ENCODE results near the gene HSBP1L1. TPM values are rescaled to one million over a fixed set of nuclear protein-coding genes. Genes with fewer than 3 reads are reported as not detected.
"Not testable (repeated sequence)": the region's sequence is repeated elsewhere in the genome, so short reads cannot be mapped to it uniquely, and the experiment has no call there.

Gene HSBP1L1
- total and polyA plus RNA-seq, 7 experiments from 2014 or later = 13.7 to 44.9 (median 32.4) TPM

DNA sequence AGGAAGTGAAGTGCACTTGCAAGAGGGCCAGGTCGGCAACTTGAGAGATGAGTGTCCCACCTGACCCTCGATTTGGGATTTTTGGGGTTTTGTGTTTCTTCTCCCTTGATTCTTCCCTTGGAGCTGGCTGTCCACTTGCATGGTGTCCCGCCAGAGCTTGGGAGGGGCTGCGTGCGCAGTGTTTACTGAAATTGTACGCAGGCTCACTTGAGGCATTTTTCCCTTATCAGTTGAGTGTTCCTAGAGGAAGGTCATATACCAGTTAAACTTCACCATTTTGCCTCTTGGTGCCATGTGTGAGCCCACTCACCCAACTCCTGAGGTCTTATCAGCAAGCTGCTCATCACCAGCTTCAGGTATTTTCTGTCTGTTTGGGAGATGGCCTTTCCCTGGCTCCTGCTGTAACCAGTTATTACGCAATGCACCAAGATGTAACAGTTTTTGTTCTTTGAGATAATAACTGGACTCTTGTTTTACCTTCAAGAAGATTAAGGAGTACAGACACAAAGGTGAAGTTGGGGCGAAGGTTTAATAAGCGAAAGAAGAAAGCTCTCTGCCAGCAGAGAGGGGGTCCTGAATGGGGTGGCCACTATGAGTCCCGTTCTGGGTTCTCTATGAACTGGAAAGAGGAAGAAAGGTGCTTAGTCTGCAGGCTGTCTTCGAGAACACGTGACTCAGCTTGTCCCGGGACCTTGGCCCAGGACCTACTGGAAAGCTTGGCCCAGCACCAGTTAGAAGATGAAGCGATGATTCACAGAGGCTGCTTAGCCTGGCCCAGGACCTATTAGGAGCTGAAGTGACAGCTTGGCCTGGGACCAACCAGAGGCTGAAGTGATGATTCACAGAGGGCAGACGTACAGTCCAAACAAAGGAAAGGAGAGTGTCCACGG lies 45.5 kb downstream of the HSBP1L1 start:
- H3K9me3 Mint-ChIP-seq = peaks cover 0 to 83% (median 27%) of the 10 kb centered on the region in 11 donors
- no peaks in the 10 kb centered on the region for H3K27me3 Mint-ChIP-seq
- H3K36me3 ChIP-seq (ENCODE audit: control insufficient read depth in 2 of 3, insufficient read depth in 3 of 3, low read length in 3 of 3) = no peaks in the 10 kb centered on the region
- ATAC-seq = no peak
- POLR2A ChIA-PET = no interaction called here
- no peak overlapping the region for H3K27ac Mint-ChIP-seq
- H3K27me3 ChIP-seq (ENCODE audit: control insufficient read depth in 2 of 2, insufficient read depth in 2 of 2, low read length in 2 of 2) = no peaks in the 10 kb centered on the region
- H3K4me1 ChIP-seq (ENCODE audit: control insufficient read depth in 2 of 2, insufficient read depth in 2 of 2, low read length in 2 of 2) = no peaks in the 10 kb centered on the region
- intact Hi-C loops (cut with micrococcal nuclease) = no loop called here
- CTCF ChIA-PET = no interaction called here
- no peak overlapping the region for H3K4me3 Mint-ChIP-seq
- no peak overlapping the region for H3K27ac ChIP-seq (ENCODE audit: low read depth, low read length)
- DNase-seq = no peak
- H3K9me3 ChIP-seq (ENCODE audit: control insufficient read depth in 2 of 3, low read length in 3 of 3) = peaks cover 0 to 14% (median 0%) of the 10 kb centered on the region in 3 experiments
- H3K36me3 Mint-ChIP-seq = peaks cover 0 to 53% (median 36%) of the 10 kb centered on the region in 5 donors
- no peaks in the 10 kb centered on the region for H3K4me1 Mint-ChIP-seq
- H3K4me3 ChIP-seq (ENCODE audit: low read length) = no peak overlapping the region

GRCh38 chr18:80010551-80010906 lies 46.1 kb downstream of the HSBP1L1 start:
- DNase-seq (no peak), ATAC-seq (no peak)
- Histone ChIP-seq H3K4me3 (ENCODE audit: low read length) (no peak overlapping the region), H3K36me3 (ENCODE audit: control insufficient read depth in 2 of 3, insufficient read depth in 3 of 3, low read length in 3 of 3) (no peaks in the 10 kb centered on the region), H3K4me1 (ENCODE audit: control insufficient read depth in 2 of 2, insufficient read depth in 2 of 2, low read length in 2 of 2) (no peaks in the 10 kb centered on the region), H3K9me3 (ENCODE audit: control insufficient read depth in 2 of 3, low read length in 3 of 3) (peaks cover 0 to 14% (median 0%) of the 10 kb centered on the region in 3 experiments), H3K27ac (ENCODE audit: low read depth, low read length) (no peak overlapping the region), H3K27me3 (ENCODE audit: control insufficient read depth in 2 of 2, insufficient read depth in 2 of 2, low read length in 2 of 2) (no peaks in the 10 kb centered on the region)
- H3K4me1 Mint-ChIP-seq = no peaks in the 10 kb centered on the region
- intact Hi-C loops (cut with micrococcal nuclease) = no loop called here
- ChIA-PET POLR2A (no interaction called here), CTCF (no interaction called here)
- no peaks in the 10 kb centered on the region for H3K27me3 Mint-ChIP-seq
- peaks cover 0 to 85% (median 27%) of the 10 kb centered on the region in 11 donors for H3K9me3 Mint-ChIP-seq
- H3K4me3 Mint-ChIP-seq = no peak overlapping the region
- peaks cover 0 to 53% (median 36%) of the 10 kb centered on the region in 5 donors for H3K36me3 Mint-ChIP-seq
- no peak overlapping the region for H3K27ac Mint-ChIP-seq

DNA sequence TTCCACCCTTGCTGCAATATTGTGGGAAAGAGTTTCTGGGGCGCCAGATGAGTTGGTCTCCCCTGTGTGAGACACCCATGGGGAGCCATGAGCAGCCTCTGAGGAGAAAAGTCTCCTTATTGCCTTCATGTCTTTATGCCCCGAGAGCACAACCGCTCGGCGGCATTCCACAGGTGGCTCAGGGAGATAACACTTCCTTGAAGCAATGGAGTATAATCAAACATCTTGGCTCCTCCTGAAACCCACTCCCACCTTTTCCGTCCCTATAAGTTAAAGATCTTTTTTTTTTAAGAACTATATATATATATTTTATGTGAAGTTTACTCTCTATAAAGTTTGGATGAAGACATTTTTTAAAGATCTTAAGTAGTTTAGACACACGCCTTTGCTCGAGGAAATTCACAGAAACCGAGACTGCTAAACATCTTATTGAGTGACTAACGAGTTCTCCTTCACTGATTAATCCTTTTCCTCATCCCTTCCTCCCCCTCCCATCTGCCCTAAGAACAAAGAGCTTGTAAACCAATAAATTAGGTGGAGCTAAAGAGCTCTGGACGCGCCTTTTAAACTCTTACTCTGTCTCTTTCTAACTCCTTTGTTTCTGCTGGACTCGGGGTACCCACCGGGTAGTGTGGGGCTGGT lies 47.2 kb downstream of the HSBP1L1 start:
- Mint-ChIP-seq H3K36me3 (peaks cover 0 to 53% (median 36%) of the 10 kb centered on the region in 5 donors), H3K9me3 (peaks cover 0 to 80% (median 24%) of the 10 kb centered on the region in 11 donors)
- H3K27ac Mint-ChIP-seq; POLR2A ChIA-PET; DNase-seq; H3K4me3 ChIP-seq (ENCODE audit: low read length); ATAC-seq; H3K27ac ChIP-seq (ENCODE audit: low read depth, low read length); H3K27me3 ChIP-seq (ENCODE audit: control insufficient read depth in 2 of 2, insufficient read depth in 2 of 2, low read length in 2 of 2); H3K4me1 ChIP-seq (ENCODE audit: control insufficient read depth in 2 of 2, insufficient read depth in 2 of 2, low read length in 2 of 2); H3K4me3 Mint-ChIP-seq; intact Hi-C loops (cut with micrococcal nuclease); H3K27me3 Mint-ChIP-seq; H3K36me3 ChIP-seq (ENCODE audit: control insufficient read depth in 2 of 3, insufficient read depth in 3 of 3, low read length in 3 of 3); CTCF ChIA-PET; H3K4me1 Mint-ChIP-seq: not testable (repeated sequence)
- peaks cover 0 to 14% (median 0%) of the 10 kb centered on the region in 3 experiments for H3K9me3 ChIP-seq (ENCODE audit: control insufficient read depth in 2 of 3, low read length in 3 of 3)

DNA sequence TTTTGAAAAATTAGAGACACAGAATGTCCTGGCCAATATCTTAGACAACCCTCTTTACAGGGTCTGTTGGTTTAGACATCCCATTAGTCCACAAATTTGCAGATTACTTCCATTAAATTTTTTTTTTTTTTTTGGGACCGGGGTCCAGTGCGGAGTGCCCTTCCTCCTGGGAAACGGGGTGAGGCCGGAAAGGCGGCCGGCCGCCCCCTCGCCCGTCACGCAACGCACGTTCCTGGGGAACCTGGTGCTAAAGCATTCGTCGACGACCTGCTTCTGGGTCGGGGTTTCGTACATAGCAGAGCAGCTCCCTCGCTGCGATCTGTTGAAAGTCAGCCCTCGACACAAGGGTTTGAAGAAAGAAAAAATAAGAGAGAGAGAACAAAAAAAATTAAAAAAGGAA lies 48.3 kb downstream of the HSBP1L1 start:
- H3K27me3 ChIP-seq (ENCODE audit: control insufficient read depth in 2 of 2, insufficient read depth in 2 of 2, low read length in 2 of 2) = no peaks in the 10 kb centered on the region
- H3K9me3 Mint-ChIP-seq = peaks cover 0 to 69% (median 23%) of the 10 kb centered on the region in 11 donors
- no peak for ATAC-seq
- no peak overlapping the region for H3K4me3 ChIP-seq (ENCODE audit: low read length)
- H3K36me3 ChIP-seq (ENCODE audit: control insufficient read depth in 2 of 3, insufficient read depth in 3 of 3, low read length in 3 of 3) = no peaks in the 10 kb centered on the region
- DNase-seq = no peak
- ChIA-PET CTCF (no interaction called here), POLR2A (no interaction called here)
- H3K27ac Mint-ChIP-seq = no peak overlapping the region
- intact Hi-C loops (cut with micrococcal nuclease) = no loop called here
- H3K4me3 Mint-ChIP-seq = no peak overlapping the region
- H3K27ac ChIP-seq (ENCODE audit: low read depth, low read length) = no peak overlapping the region
- H3K9me3 ChIP-seq (ENCODE audit: control insufficient read depth in 2 of 3, low read length in 3 of 3) = peaks cover 0 to 14% (median 0%) of the 10 kb centered on the region in 3 experiments
- no peaks in the 10 kb centered on the region for H3K4me1 ChIP-seq (ENCODE audit: control insufficient read depth in 2 of 2, insufficient read depth in 2 of 2, low read length in 2 of 2)
- H3K4me1 Mint-ChIP-seq = no peaks in the 10 kb centered on the region
- peaks cover 0 to 50% (median 31%) of the 10 kb centered on the region in 5 donors for H3K36me3 Mint-ChIP-seq
- H3K27me3 Mint-ChIP-seq = no peaks in the 10 kb centered on the region

Other genes with a start within 250 kb of the HSBP1L1 start
- gene KCNG2, start 166.7 kb upstream of the HSBP1L1 start, total RNA-seq = not detected
- not detected for gene KCNG2, start 166.7 kb upstream of the HSBP1L1 start, polyA plus RNA-seq
- gene SLC66A2, start 13.0 kb upstream of the HSBP1L1 start, total RNA-seq = 100 to 1,000 TPM in 1 of 5 experiments, 10 to 100 TPM in 4; 30.7 to 106 (median 40.4) TPM
- 10 to 100 TPM; 14.9 to 20.2 TPM for gene SLC66A2, start 13.0 kb upstream of the HSBP1L1 start, polyA plus RNA-seq
- 100 to 1,000 TPM in 1 of 5 experiments, 10 to 100 TPM in 4; 56.9 to 107 (median 69.7) TPM for gene TXNL4A, start 23.9 kb downstream of the HSBP1L1 start, total RNA-seq
- 100 to 1,000 TPM; 165 to 205 TPM for gene TXNL4A, start 23.9 kb downstream of the HSBP1L1 start, polyA plus RNA-seq
- gene RBFA, start 69.8 kb downstream of the HSBP1L1 start, total RNA-seq = 10 to 100 TPM; 17.6 to 23.5 (median 21.7) TPM
- gene RBFA, start 69.8 kb downstream of the HSBP1L1 start, polyA plus RNA-seq = 10 to 100 TPM; 14.6 to 15.7 TPM
- gene ADNP2, start 144.6 kb downstream of the HSBP1L1 start, total RNA-seq = 10 to 100 TPM; 18.4 to 41.4 (median 25.3) TPM
- 10 to 100 TPM; 10.3 to 10.7 TPM for gene ADNP2, start 144.6 kb downstream of the HSBP1L1 start, polyA plus RNA-seq

Measured in naive thymus-derived CD4-positive, alpha-beta T cell (primary cell).